EL (cell line): ENCODE data around the gene CHCHD5.
A peak's percentile ranks its signal among the peaks of the same experiment; 100 is the strongest.
"Not testable (repeated sequence)": the region's sequence is repeated elsewhere in the genome, so short reads cannot be mapped to it uniquely, and the experiment has no call there.

ENCODE experiments used
- DNase-seq: peaks from one replicate; pipeline ENCODE4 v3.0.0-alpha.2; 2016

Gene CHCHD5

GRCh38 chr2:112584134-112584890, at the start of gene CHCHD5:
Gene CHCHD5, plus strand, starts transcription at chr2:112584609. Its CDS starts 39 bp downstream, at chr2:112584648.
- DNase-seq: peak; percentile 97

GRCh38 chr2:112534826-112535225, 49.6 kb upstream of the CHCHD5 start:
- DNase-seq: no peak

GRCh38 chr2:112536665-112537064, 47.7 kb upstream of the CHCHD5 start:
- DNase-seq: not testable (repeated sequence)

DNA sequence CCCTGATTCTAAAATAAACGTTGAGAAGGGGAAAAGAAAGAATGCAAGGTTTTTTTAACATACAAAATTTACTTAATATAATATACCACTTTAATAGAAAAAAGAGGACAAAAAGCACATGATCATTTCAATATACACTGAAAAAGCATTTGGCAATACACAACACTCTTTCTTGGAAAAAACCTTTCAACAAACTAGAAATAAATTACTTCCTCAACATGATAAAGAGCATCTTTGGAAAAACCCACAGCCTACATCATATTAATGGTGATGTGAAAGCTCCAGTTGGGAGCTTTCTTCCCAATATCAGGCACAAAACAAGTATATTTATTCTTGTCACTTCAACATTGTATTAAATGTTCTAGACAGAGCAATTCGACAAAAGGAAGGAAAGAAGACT, 45.1 kb upstream of the CHCHD5 start:
- DNase-seq: no peak

DNA sequence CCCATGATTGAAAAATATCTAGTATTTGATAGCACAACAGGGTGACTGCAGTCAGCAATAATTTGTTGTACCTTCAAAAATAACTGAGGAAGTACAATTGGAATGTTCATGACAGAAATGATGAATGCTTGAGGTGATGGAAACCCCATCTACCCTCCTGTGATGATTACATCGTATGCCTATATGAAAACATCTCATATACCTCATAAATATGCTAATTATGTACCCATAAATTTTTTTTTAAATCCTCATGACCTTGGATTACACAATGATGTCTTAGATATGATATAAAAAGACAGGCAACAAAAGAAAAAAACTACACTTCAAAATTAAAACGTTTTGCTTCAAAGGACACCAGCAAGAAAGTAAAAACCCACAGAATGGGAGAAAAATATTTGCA, 43.5 kb upstream of the CHCHD5 start:
- DNase-seq: no peak

DNA sequence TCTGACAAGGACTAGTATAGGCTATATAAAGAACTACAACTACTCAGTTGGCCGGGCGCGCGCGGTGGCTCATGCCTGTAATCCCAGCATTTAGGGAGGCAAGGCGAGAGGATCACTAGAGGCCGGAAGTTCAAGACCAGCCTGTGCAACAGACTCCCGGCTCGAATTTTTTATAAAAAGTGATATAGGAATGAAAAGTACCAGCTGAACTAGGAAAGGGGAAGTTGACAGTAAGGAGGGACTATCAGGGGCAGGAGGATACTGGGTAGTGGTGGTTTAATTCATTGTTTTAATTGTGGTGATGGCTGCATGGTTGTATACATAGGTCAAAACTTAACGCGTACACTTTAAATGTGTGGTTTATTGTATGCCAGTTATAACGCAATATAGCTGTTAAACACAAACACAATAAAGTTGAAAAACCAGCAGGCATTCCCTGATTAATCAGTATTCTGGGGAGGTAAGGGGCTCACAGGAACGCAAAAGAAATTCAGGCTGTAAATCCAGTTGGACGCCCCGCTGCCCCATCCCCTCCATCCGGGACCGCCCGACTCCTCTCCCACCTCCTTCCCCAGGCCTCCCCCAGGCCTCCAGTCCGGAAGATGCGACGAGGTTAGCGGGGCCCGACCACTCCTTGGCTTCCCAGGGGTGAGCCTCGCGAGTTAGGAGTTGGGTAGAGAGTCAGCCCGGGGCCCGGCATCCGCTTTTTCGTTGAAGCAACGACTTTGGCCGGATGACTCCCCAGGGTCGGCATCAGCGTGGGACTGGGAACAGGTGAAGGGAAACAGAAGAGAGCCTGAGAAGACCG, 42.9 kb upstream of the CHCHD5 start:
- peak; percentile 71 for DNase-seq

DNA sequence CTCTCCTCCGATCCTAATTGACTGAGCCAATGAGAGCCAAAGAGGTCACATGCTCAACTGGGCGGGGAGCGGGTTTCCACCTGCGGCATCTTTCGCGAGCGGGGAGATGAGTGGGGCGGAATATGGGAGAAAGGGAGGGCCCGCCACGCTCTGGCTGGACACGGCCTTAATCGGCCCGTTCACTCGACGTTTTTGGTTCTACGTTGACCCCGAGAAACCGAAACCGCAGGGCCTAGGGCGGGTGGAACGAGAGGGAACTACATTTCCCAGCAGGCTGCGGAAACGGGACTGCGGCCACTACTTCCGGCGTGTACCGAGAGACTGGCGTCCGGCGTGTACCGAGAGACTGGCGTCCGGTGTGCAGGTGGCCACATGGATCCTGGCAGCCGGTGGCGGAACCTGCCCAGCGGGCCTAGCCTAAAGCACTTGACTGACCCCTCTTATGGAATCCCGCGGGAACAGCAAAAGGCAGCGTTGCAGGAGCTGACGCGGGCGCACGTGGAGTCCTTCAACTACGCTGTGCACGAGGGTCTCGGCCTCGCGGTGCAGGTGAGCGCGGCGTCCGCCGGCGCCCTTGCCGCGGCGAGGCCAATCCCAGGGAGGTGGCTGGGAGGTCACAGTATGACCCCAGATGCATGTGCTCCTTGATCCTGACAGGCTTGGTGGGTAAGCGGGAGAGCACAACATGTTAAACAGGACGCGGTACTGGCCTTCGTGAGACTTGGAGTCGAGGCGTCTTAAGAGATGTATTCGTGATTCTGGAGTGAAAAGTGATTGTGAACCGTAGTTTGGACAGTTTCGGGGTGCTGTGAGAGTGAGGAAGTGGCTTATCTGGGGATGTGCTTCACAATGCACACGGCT, 42.1 kb upstream of the CHCHD5 start, which contains the start of gene POLR1B:
Gene POLR1B, plus strand, starts transcription at position 343 of the 861 bp plus-strand sequence. Its CDS starts 30 bp downstream, at position 373.
- DNase-seq: peak; percentile 85

- DNase-seq: peak; percentile 40
These were observed 41.3 kb upstream of the CHCHD5 start for GRCh38 chr2:112542984-112543661.

DNA sequence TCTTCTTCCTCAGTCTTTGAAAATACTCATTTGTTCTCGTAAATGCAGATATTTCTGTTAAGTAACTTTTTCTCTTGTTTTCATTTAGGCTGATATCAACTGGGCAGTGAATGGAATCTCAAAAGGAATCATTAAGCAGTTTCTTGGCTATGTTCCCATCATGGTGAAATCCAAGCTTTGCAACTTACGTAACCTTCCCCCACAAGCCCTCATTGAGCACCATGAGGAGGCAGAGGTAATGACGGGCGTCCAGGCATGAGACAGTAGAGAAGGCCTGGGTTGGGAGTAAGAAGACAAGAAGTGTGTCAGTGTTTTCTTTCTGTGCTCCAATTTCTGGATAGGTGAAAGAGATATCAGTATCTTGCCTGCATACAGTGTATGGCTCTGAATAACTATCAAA, 37.1 kb upstream of the CHCHD5 start:
- peak; percentile 26 for DNase-seq

DNA sequence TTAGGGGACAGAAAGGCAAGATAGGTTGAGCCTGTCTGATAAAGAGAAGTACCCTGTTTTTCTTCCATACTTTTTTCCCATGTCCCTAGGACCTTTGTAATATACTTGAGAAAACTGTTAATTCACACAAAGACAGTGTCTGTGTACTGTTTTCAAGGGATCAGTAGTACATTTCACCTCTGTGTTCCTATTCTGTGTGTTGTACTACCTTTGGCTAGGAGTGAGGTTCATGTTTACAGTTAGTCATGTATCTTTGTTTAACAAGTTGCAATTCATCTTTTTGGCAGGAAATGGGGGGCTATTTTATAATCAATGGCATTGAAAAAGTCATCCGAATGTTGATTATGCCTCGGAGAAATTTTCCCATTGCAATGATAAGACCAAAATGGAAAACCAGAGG, 35.4 kb upstream of the CHCHD5 start:
- no peak for DNase-seq

DNA sequence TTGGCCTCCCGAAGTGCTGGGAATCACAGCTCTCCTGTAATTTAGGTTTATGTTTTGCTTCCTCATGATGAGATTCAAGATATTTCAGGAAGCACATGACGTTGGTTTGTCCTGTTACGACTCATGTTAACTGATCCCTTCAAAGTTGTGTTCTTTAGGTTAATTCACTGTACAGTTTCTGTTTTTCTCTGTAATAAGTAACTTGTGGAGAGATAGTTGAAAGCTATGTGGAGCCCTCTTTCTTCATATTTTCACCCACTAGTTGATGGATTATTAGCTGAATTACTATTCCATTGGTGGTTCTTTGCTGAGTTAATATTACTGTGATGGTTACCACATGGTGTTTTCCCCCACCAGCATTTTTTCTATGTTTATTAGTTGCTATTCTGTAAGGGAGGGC, 18.3 kb upstream of the CHCHD5 start:
- no peak for DNase-seq

DNA sequence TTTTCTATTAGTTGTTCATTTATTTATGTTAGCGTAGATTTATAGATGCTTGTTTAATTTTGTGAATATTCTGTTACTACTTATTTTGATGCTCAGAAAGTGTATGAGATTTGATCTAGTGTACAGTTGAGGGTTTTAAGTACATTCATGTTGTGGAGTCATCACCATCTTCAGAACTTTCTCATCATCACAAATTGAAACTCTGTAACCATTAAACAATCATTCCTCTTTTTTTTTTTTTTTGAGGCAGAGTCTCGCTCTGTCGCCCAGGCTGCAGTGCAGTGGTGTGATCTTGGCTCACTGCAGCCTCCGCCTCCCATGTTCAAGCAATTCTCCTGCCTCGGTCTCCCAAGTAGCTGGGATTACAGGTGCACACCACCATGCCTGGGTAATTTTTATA, 17.9 kb upstream of the CHCHD5 start:
- not testable (repeated sequence) for DNase-seq

DNA sequence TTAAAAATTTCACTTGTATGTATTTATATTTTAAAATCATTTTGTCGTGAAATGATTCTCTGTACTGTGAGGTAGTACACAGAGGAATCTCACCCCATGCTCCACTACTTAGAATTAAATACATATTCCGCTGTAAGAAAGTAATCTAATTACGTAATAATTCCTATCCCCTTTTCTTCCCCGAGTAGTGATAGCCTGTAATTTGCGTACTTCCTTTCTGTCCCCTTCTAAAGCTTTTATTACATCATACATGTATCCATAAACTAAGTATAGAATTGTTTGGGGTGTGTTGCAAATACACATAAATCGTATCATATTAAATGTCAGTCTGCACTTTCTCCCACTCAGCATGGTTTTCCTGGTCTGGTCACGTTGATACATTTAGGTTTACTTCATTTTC, 12.4 kb upstream of the CHCHD5 start:
- DNase-seq: no peak

DNA sequence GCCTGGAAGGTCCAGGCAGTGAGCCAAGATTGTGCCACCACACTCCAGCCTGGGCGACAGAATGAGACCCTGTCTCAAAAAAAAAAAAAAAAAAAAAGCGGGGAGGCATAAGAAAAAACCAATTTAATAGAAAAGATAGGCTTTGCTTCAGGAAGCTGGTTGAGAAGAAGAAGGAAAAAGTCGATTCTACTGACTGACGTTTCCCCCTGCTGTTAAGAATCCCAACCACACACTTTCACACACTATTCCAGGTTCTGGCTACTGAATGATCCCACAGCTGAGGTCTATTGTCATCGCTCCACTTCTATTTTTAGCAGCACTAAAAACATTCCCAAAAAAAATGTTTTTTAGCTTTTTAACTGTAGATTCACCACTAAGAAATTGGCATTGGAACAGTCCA, 6.7 kb upstream of the CHCHD5 start:
- peak; percentile 14 for DNase-seq

GRCh38 chr2:112579241-112579640, 5.2 kb upstream of the CHCHD5 start:
- peak; percentile 92 for DNase-seq

DNA sequence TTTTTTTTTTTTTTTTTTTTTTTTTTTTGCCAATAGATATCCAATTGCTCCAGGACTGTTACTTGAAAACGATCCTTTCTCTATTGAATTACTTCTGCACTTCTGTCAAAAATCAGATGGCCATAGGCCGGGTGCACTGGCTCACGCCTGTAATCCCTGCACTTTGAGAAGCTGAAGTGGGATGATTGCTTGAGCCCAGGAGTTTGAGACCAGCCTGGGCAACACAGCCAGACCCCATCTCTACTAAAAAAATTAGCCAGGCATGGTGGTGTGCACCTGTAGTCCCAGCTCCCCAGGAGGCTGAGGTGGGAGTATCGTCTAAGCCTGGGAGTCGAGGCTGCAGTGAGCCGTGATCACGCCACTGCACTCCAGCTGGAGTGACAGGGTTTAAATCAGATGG, 4.3 kb upstream of the CHCHD5 start:
- DNase-seq: no peak

DNA sequence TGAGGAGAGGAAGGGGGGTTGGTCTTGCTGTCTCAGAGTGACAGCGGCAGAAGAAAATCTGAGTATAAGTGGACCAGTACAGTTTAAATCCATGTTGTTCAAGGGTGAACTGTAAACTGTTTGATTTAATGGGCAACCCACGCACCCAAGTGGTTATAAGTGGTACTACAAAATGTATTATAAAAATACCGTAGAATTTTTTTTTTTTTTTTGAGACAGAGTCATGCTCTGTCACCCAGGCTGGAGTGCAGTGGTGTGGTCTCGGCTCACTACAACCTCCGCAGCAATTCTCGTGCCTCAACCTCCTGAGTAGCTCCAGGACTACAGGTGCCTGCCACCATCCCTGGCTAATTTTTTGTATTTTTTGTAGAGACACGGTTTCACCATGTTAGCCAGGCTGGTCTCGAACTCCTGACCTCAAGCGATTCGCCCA, 2.1 kb upstream of the CHCHD5 start:
- peak; percentile 73 for DNase-seq

DNA sequence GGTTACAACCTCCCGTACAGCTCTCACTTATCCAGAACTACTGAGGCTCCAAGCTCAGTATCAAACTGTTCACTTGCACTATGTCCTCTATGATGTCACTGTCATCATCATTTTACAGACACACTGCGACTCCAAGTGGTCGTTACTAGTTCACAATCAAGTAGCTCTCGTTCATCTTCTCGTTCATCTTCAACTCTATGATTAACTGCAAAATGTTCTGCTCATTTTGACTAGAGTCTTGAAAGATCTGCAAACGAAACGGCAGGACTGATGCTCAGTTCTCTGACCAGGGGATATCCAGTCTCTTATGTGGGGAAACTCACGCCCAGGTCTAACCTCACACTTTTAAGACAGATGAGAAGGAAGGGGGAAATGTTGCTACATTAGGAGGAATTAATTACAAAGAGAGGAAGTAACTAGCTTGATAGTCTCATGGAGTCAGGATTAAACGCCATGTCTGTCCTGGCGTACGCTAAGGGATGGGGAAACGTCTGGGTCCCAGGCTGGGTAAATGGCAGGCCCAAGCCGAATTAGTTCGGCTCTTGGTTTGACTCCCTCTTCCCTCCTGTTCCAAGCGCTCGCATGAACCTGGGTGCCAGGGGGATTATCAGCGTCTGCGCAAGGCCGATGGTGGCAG, 794 bp upstream of the CHCHD5 start:
- DNase-seq: no peak

DNA sequence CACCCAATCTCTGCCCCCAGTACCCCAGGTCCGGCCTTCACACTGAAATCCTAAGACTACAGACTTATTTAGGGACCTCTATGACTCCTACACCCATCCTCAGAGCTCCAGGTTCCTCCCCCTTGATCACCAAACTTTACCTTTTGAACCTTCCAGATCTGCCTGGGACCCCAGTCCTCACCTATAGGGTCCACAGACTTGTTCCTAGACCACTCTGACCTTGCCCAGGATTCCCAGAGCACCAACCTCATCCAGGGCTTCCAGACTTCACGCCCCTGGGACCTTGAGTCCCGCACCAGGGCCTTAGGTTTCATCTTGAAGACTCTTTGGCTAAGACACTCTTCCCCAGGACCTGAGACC, 462 bp downstream of the CHCHD5 start:
- DNase-seq: no peak

DNA sequence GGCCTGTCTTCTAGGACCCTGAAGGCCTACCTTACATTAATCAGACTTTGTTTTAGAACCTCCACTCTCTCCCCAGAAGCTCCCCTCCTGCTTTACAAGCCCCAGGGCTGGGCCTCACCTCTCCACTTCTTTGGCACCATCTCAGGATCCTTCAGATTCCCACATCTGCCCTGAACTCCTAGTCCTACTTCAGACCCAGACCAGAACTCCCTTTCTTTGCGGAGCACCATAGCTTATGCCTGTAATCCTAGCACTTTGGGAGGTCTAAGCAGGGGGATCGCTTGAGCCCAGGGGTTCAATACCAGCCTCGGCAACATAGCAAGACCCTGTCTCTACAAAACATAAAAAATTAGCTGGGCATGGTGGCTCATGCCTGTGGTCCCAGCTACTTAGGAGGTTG, 991 bp downstream of the CHCHD5 start:
- no peak for DNase-seq

GRCh38 chr2:112585873-112586464, 1.6 kb downstream of the CHCHD5 start:
- no peak for DNase-seq

GRCh38 chr2:112588611-112589045, 4.2 kb downstream of the CHCHD5 start:
- DNase-seq: no peak
